Adipose tissue (tissue), 3 donors: Measurements from ENCODE around the gene DAPL1. TPM values are rescaled to one million over a fixed set of nuclear protein-coding genes. Genes with fewer than 3 reads are reported as not detected.

Experiments used
- H3K27ac ChIP-seq: one replicate; pipeline ENCODE4 v1.5.1; 2013; ENCODE audit warnings: low read depth, low read length
- WGBS, 3 donors: extraction: QIAGEN DNeasy Blood & Tissue Kit; methylation state at CpG; one replicate each; pipeline ENCODE4 v1.1.7; 2013; 5-methylcytosine and 5-hydroxymethylcytosine counted together
- polyA plus RNA-seq, 3 donors: library from polyadenylated mRNA; stranded (reverse); fragments of 200-250 nt; gene quantifications; one replicate each; pipeline ENCODE4 v1.2.3, GENCODE V29; 2013
- donor health status: healthy with polysubstance abuse.
- donor health status: Bipolar disorder and iron deficiency.
- donor health status: healthy.

The DAPL1 gene
- polyA plus RNA-seq, 3 donors = 0.31 to 15.6 TPM; not detected in 1

DNA sequence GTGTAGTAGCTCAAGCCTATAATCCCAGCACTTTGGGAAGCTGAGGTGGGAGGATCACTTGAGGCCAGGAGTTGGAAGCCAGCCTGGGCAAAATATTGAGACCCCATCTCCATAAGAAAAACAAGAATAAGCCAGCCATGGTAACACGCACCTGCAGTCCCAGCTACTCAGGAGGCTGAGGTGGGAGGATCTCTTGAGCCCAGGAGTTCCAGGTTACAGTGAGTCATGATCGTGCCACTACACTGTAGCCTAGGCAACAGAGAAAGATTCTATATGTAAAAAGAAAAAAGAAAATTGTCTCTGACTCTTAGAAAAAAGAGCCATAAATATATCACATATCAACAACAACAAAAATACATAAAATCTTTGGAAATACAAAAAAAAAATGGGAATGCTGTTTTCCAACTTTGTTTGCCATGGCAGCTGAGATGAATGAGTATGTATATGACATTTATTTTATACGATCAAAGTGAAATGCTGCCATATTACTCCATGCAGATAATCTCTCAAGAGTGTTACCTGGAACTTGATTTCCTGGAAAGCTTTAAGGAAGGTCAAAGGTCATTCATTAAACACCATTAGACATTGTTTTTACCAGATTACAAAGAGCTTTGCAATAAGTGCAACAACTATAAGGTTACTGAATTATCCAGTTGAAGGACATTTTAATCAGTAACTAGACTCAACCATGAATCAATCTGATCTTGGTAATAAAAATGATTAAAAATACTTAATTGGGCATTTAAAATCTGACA, 19.7 kb upstream of the DAPL1 start:
- H3K27ac ChIP-seq = no peak overlapping the region
- 76 to 96% (median 93%) methylated on average over 3 of the region's 3 CpGs for WGBS, 3 donors

DNA sequence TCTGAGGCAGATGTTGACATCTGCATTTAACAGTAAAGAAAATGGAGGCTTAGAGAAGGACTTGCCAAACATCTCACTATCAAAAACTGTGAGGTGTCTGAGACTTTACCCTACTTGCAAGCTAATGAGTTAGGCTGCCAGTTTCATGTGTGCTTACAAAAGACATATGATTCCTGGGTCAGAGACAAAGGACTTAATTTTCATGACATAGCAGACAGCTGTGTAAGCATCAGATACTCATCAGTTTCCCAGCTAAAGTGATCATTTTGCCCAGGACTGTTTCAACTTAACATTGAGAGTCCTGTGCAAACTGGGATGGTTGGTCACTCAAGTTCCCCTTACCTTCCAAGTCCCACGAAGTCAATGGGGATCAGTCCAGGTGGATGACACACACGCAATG, 18.9 kb upstream of the DAPL1 start:
- no peak overlapping the region for H3K27ac ChIP-seq
- WGBS, 3 donors = 91 to 94% (median 94%) methylated on average over 2 of the region's 2 CpGs

DNA sequence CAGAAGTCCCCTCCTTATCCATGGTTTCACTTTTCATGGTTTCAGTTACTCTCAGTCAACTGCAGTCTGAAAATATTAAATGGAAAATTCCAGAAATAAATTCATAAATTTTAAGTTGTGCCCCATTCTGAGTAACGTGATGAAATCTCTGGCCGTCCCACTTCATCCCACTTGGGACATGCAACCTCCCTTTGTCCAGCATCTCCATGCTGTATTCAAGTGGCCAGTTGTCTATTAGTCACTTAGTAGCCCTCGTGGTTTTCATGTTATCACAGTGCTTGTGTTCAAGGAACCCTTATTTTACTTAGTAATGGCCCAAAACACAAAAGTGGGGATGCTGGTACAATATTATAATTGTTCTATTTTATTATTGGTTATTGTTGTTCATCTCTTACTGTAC, 18.0 kb upstream of the DAPL1 start:
- WGBS, 3 donors = 68 to 92% (median 75%) methylated on average over 3 of the region's 3 CpGs
- no peak overlapping the region for H3K27ac ChIP-seq

DNA sequence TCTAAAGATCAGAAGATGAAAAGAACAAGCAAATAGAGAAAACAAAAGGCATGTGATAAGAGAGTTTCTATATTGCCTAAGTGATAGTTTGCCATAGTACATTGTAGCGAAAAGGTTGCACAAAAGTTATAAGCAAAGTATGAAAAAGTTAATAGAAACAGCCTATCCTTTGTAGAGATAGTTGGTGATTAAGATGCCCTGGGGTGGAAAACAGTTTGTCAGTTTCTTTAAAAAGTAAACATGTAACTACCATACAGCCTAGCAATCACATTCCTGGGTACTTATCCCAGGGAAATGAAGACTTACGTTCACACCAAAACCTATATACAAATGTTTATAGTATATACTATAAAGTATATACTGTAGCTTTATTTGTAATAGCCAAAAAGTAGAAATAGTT, 16.9 kb upstream of the DAPL1 start:
- no peak overlapping the region for H3K27ac ChIP-seq
- 84 to 92% (median 87%) methylated on average over 2 of the region's 2 CpGs for WGBS, 3 donors

GRCh38 chr2:158779621-158780020, 15.5 kb upstream of the DAPL1 start:
- WGBS, 3 donors = 66 to 81% (median 68%) methylated on average over 1 of the region's 1 CpG
- no peak overlapping the region for H3K27ac ChIP-seq

DNA sequence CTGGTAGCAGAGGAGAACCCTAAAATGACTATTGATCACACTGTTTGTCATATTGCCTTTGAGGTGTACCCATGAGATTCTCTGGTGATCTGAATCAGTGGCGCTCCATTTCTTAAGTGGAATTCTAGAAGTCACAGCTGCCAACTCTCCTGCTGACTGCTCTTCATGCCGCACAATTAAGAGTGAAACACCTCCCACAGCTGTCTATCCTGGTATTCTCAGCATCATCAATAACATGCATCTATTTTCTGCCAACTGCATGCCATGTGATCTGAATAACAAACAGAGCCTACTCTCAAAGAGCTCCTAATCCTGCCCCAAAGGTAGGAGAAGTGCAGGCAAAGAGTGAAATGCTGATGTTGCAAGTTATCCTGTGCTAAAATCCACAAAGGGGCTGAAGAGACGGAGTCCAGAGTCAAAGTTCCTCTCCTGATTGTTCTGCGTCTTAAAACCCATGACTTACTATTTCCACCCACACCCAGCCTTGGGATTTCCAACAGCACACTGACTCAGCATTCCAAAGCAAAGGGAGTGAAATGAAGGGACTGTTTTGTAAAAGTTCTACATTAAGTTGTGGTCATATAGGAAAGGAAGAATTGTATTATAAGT, 13.7 kb upstream of the DAPL1 start:
- H3K27ac ChIP-seq = no peak overlapping the region
- 59 to 79% (median 60%) methylated on average over 4 of the region's 4 CpGs for WGBS, 3 donors

DNA sequence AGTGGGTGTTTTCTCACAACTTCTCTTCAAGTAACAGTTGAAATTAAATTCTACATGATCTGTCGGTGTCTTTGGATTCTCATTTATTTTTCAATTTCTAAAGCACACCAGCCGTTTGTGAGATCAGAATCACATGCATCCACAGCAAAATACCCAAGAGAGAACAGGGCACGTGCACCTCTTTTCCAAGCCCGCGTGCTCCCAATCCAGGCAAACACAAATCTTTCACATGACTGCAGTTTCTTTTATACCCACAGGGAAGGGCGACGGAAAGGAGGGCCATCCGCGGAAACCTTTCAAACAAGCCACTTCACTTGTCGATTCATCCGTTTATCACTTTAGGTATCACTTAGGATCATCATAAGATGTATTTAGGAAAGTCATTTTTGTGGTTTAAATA, 13.0 kb upstream of the DAPL1 start:
- WGBS, 3 donors = 89 to 96% (median 95%) methylated on average over 11 of the region's 11 CpGs

GRCh38 chr2:158782616-158783015, 12.5 kb upstream of the DAPL1 start:
- H3K27ac ChIP-seq = no peak overlapping the region
- 79 to 97% (median 91%) methylated on average over 5 of the region's 5 CpGs for WGBS, 3 donors

More for the DNA sequence above, 13.0 kb upstream of the DAPL1 start:
- H3K27ac ChIP-seq = no peak overlapping the region

- H3K27ac ChIP-seq = no peak overlapping the region
- WGBS, 3 donors = 40 to 70% (median 44%) methylated on average over 2 of the region's 2 CpGs
Measured at GRCh38 chr2:158783923-158784322, 11.2 kb upstream of the DAPL1 start.

DNA sequence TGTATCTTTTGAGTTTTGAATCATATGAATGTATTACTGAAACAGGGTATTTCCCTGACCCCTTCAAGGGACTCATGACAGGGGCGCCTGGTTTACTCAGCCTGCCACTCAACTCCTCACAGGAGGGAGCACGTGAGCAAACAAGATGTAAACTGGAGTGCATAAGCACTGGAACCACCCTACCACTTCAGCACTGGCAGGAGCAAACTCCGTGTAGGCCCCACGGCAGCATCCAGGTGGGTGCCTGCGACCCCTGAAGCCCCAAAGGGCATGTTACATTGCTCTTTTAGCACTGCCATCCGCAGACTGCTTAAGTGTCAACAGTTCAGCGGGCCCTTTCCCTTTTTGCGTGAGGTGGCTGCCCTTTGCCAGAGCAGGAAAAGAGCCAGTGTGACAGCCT, 8.2 kb upstream of the DAPL1 start:
- H3K27ac ChIP-seq = no peak overlapping the region
- WGBS, 3 donors = 92 to 96% (median 95%) methylated on average over 8 of the region's 8 CpGs

DNA sequence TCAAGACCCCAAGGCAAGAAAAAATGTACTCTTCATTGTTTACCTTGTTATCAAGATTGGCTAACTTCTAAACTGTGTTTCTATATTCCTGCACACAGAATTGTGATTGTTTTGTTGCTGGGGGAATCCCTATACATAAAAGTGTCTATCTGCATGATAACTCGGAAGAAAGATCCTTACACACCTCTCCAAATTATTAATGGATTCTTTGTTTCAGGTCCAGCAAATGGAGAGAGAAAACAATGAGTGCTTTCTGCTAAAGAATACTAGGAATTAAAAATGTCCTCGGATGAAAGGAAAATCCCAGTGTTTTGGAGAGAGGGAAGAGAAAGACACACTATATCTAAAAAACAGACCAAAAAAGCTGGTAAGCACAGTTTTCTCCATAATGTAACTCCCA, 6.2 kb upstream of the DAPL1 start:
- H3K27ac ChIP-seq = no peak overlapping the region
- WGBS, 3 donors = 56 to 85% (median 69%) methylated on average over 2 of the region's 2 CpGs

DNA sequence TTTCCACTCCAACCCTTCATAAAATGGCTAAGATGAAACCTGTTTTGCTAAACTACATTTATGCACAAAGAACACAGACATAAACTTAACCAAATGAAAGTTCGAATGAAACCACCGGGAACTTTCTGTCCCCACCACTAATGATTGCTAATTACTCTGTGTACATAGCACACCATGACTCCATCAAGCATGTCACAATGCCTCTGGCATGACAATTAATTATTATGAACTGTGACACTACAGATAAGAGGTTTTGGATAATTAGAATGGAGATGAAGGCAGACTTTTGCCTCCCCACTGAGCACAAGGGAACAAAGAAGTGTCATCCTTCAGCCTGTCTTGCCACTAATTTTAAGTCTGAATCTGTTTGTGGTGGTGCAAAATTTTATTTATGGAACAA, 1.5 kb downstream of the DAPL1 start:
- H3K27ac ChIP-seq = no peak overlapping the region
- 53 to 95% (median 89%) methylated on average over 2 of the region's 2 CpGs for WGBS, 3 donors

GRCh38 chr2:158797963-158798700, 3.0 kb downstream of the DAPL1 start:
- H3K27ac ChIP-seq = no peak overlapping the region
- WGBS, 3 donors = 83 to 89% (median 88%) methylated on average over 6 of the region's 6 CpGs

- 90 to 96% (median 93%) methylated on average over 2 of the region's 2 CpGs for WGBS, 3 donors
- H3K27ac ChIP-seq = no peak overlapping the region
Measured at GRCh38 chr2:158799181-158799580, 4.1 kb downstream of the DAPL1 start.

DNA sequence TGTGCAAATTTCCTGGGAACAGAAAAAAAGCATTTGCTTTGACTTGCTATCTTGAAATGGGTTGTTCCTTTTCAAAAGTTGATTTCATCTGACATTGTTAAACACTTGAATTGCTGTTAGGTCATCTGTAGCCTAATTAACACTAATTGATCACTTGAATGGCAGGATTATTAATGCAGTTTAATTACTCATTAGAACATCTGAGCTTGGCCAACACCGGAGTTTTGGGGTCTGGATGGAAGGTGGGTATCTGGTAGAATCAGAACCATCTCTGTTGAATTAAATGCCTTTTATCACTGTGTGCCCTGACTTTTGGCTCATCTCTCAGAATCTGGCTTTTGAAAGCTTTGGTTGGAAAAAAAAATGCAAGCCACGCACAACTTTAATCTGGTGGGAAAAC, 8.4 kb downstream of the DAPL1 start:
- 69 to 93% (median 91%) methylated on average over 2 of the region's 2 CpGs for WGBS, 3 donors
- no peak overlapping the region for H3K27ac ChIP-seq

DNA sequence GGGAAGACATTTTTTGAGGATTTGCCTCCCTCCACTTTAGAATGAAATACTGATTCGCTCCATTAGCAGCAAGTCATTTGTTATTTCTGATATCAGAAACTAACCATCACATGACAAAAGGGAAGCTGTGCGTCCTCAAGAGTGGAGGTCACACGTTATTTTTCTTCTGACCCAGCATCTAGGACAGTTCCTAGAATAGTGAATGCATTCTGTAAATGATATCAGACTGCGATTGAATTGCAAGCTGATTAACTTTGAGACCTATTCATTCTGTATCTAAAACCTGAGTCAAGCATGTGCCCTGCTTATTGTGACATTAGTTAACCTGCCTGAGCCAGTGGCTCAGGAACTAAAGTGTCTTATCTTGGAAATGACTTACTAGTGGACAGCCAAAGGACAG, 10.1 kb downstream of the DAPL1 start:
- no peak overlapping the region for H3K27ac ChIP-seq
- 68 to 84% (median 83%) methylated on average over 4 of the region's 4 CpGs for WGBS, 3 donors

DNA sequence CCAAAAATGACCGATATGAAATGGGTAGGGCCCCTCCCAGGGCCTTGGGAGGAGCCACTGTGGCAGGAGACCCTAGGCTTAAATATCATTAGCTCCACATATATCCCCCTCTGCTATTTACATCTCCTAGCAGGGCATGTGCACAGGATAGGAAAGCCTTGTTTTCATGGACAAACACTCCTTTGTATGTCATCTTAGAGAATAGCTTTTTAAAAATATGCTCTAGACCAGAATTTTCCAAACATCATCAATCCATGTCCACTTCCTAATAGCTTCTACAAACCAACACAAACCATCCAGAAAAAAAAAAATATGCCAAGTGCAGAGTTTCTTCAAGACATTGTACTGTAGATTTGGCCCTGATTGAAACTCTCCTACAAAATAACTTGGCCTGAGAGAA, 10.8 kb downstream of the DAPL1 start:
- no peak overlapping the region for H3K27ac ChIP-seq
- WGBS, 3 donors = 36 to 94% (median 93%) methylated on average over 1 of the region's 1 CpG

DNA sequence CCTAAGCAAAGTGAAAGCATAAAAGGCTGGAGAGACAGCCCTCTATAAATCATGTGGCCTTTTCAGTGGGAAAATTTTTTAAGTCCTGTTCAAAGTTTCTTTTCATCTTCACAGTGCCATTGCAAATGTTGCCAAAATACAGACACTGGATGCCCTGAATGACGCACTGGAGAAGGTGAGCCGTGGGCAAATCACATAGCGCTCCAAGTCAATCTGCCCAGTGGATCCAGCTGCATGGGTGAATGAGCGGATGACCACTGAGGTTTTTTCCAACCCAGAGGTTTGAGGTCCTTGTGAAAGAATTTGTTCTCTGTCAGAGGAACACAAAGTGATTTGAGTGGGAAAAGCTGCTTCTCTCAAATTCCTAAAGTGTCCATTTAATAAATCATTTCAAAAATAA, 11.8 kb downstream of the DAPL1 start:
- no peak overlapping the region for H3K27ac ChIP-seq
- 80 to 98% (median 89%) methylated on average over 4 of the region's 4 CpGs for WGBS, 3 donors

GRCh38 chr2:158808426-158808825, 13.3 kb downstream of the DAPL1 start:
- H3K27ac ChIP-seq = no peak overlapping the region
- 91 to 95% (median 91%) methylated on average over 3 of the region's 3 CpGs for WGBS, 3 donors
